Testis (tissue), 3 donors: ENCODE results near the gene PHF24. TPM values are rescaled to one million over a fixed set of nuclear protein-coding genes. Genes with fewer than 3 reads are reported as not detected.

Experiments used
- DNase-seq: peaks from one replicate; pipeline ENCODE4 v3.0.0-alpha.2; 2019
- H3K27ac ChIP-seq, 2 donors: fragments of 200-600 bp; sonication (generic); one replicate each; pipeline ENCODE4 v1.5.1; 2019
- H3K27me3 ChIP-seq: fragments of 200-600 bp; sonication (generic); one replicate; pipeline ENCODE4 v1.5.1; 2019
- H3K36me3 ChIP-seq: fragments of 200-600 bp; sonication (generic); one replicate; pipeline ENCODE4 v1.5.1; 2017; ENCODE audit warnings: low read depth; ENCODE audit errors: missing control alignments
- H3K4me1 ChIP-seq: fragments of 200-600 bp; sonication (generic); one replicate; pipeline ENCODE4 v1.5.1; 2019
- H3K4me3 ChIP-seq, 2 donors: fragments of 200-600 bp; sonication (generic); one replicate each; pipeline ENCODE4 v1.5.1; 2017 to 2019
- H3K9me3 ChIP-seq: fragments of 200-600 bp; sonication (generic); one replicate; pipeline ENCODE4 v1.5.1; 2017
- CTCF ChIP-seq, 3 experiments: fragments of 450-650 bp in 2 of 3; fragments of 200-600 bp in 1 of 3; sonication (generic) in 1 of 3; IDR thresholded peaks; one replicate each; pipeline ENCODE4 v1.5.1; 2016 to 2019; ENCODE audit warnings: antibody characterized with exemption in 3 of 3, mild to moderate bottlenecking in 2 of 3, moderate library complexity in 1 of 3
- POLR2A ChIP-seq: fragments of 450-650 bp; IDR thresholded peaks from one replicate; pipeline ENCODE4 v1.6.1; 2017; ENCODE audit warnings: antibody characterized with exemption, mild to moderate bottlenecking, moderate library complexity
- WGBS, 2 donors: methylation state at CpG; one replicate each; pipeline ENCODE4 v1.1.5; 2018; 5-methylcytosine and 5-hydroxymethylcytosine counted together
- intact Hi-C: fragments of 100-400 bp; cut with DNase I; formaldehyde crosslinking; loops from one replicate; pipeline ENCODE4 v1.15.1; 2023; ENCODE audit warnings: low total_unique reads
- polyA plus RNA-seq: library from polyadenylated mRNA; stranded (reverse); fragments of 350-450 nt; fragmentation: Illumina TruSeq; extraction: RNeasy Lipid Tissue Mini Kit (QIAGEN cat#74804); gene quantifications from one replicate; pipeline ENCODE4 v1.2.3, GENCODE V29; 2014; ENCODE audit warnings: low read depth, low replicate concordance; ENCODE audit not compliant: insufficient read depth
- total RNA-seq, 2 donors: library from RNA; depleted of rRNA; stranded (reverse); fragments of >200 nt; gene quantifications; one replicate each; pipeline ENCODE4 v1.2.3, GENCODE V29; 2016

The PHF24 gene
- total and polyA plus RNA-seq, 3 donors from 2014 or later, result 44.8 to 132 (median 93.3) TPM

GRCh38 chr9:34982361-34982760 is 24.3 kb downstream of the PHF24 start:
- no peaks in the 10 kb centered on the region for H3K9me3 ChIP-seq
- WGBS, 2 donors, result 78 to 84% methylated on average over 7 of the region's 7 CpGs
- no peaks in the 10 kb centered on the region for H3K36me3 ChIP-seq
- H3K27ac ChIP-seq, result no peak overlapping the region
- H3K4me1 ChIP-seq, result no peaks in the 10 kb centered on the region
- no peaks in the 10 kb centered on the region for H3K27me3 ChIP-seq
- no peak overlapping the region for H3K4me3 ChIP-seq
- intact Hi-C loops, result no loop called here
- DNase-seq, result no peak
- TF ChIP-seq CTCF (IDR thresholded peaks at IDR 0.05) (no peak), POLR2A (no peak)

GRCh38 chr9:34983209-34983608 is 25.1 kb downstream of the PHF24 start:
- Histone ChIP-seq H3K4me1 (peaks cover under 1% of the 10 kb centered on the region), H3K27me3 (no peaks in the 10 kb centered on the region), H3K27ac (no peak overlapping the region), H3K36me3 (no peaks in the 10 kb centered on the region), H3K4me3 (no peak overlapping the region), H3K9me3 (no peaks in the 10 kb centered on the region)
- WGBS, 2 donors, result 82 to 86% methylated on average over 2 of the region's 2 CpGs
- no peak for TF ChIP-seq CTCF (IDR thresholded peaks at IDR 0.05)
- no peak for TF ChIP-seq POLR2A
- no peak for DNase-seq
- intact Hi-C loops, result no loop called here

- Histone ChIP-seq H3K36me3 (no peaks in the 10 kb centered on the region), H3K4me3 (no peak overlapping the region), H3K4me1 (peaks cover 6% of the 10 kb centered on the region), H3K9me3 (no peaks in the 10 kb centered on the region), H3K27me3 (no peaks in the 10 kb centered on the region), H3K27ac (no peak overlapping the region)
- TF ChIP-seq POLR2A, result no peak
- TF ChIP-seq CTCF (IDR thresholded peaks at IDR 0.05), result no peak
- peak; percentile 53 for DNase-seq
- intact Hi-C loops, result no loop called here
- WGBS, 2 donors, result 7 to 13% methylated on average over 1 of the region's 1 CpG
These were observed 26.0 kb downstream of the PHF24 start for GRCh38 chr9:34984049-34984448.

- peak; percentile 91 for DNase-seq
- 18 to 20% methylated on average over 7 of the region's 7 CpGs for WGBS, 2 donors
- no peaks in the 10 kb centered on the region for H3K27me3 ChIP-seq
These were observed 27.3 kb downstream of the PHF24 start for GRCh38 chr9:34985311-34985899.

More at GRCh38 chr9:34985311-34985899, 27.3 kb downstream of the PHF24 start:
- intact Hi-C loops, result no loop called here
- Histone ChIP-seq H3K4me3 (no peak overlapping the region), H3K9me3 (no peaks in the 10 kb centered on the region), H3K27ac (no peak overlapping the region), H3K36me3 (no peaks in the 10 kb centered on the region), H3K4me1 (peaks cover 11% of the 10 kb centered on the region)
- TF ChIP-seq CTCF (IDR thresholded peaks at IDR 0.05) (peak; percentile 75 to 84 (median 77)), POLR2A (no peak)
